Myocyte (in vitro differentiated cells): ENCODE measurements around the gene AMDHD1. TPM values are rescaled to one million over a fixed set of nuclear protein-coding genes. Genes with fewer than 3 reads are reported as not detected.

ENCODE experiments used
- DNase-seq: peaks from one replicate; pipeline ENCODE4 v3.0.0-alpha.2; 2012; ENCODE audit warnings: low read depth
- total RNA-seq: library from RNA; depleted of rRNA; stranded (reverse); fragments of >200 nt; gene quantifications from 2 replicates; pipeline ENCODE4 v1.2.3, GENCODE V29; 2014

AMDHD1 gene
- total RNA-seq, 1 donor from 2014 or later = 0.16 TPM

GRCh38 chr12:95994476-95994875 lies 51.3 kb downstream of the AMDHD1 start:
- no peak for DNase-seq

GRCh38 chr12:95995238-95996031 lies 52.3 kb downstream of the AMDHD1 start:
- DNase-seq = no peak

- DNase-seq = no peak
Measured at GRCh38 chr12:95996034-95996658, 53.0 kb downstream of the AMDHD1 start, which contains the start of gene HAL. Gene HAL (minus strand): TSS chr12:95996344. CDS start chr12:95995910, 434 bp downstream.

- no peak for DNase-seq
Measured at GRCh38 chr12:95997276-95997675, 54.1 kb downstream of the AMDHD1 start.

- no peak for DNase-seq
Measured at GRCh38 chr12:95997911-95998510, 54.9 kb downstream of the AMDHD1 start.

GRCh38 chr12:95998611-95999286 lies 55.6 kb downstream of the AMDHD1 start:
- peak; percentile 61 for DNase-seq

- no peak for DNase-seq
Measured at GRCh38 chr12:95999484-95999883, 56.4 kb downstream of the AMDHD1 start.

GRCh38 chr12:96000858-96001257 lies 57.7 kb downstream of the AMDHD1 start:
- DNase-seq = no peak

GRCh38 chr12:96006727-96007126 lies 63.6 kb downstream of the AMDHD1 start:
- DNase-seq = no peak

GRCh38 chr12:96007729-96008128 lies 64.6 kb downstream of the AMDHD1 start:
- no peak for DNase-seq

- DNase-seq = no peak
Measured at GRCh38 chr12:96014943-96015599, 71.9 kb downstream of the AMDHD1 start.

- DNase-seq = peak; percentile 41
Measured at GRCh38 chr12:96015672-96016071, 72.5 kb downstream of the AMDHD1 start.

Other genes with a start within 250 kb of the AMDHD1 start
- 19.8 and 33.2 TPM in 2 replicates for gene NTN4, start 152.6 kb upstream of the AMDHD1 start, total RNA-seq
- 7.5 and 9.4 TPM in 2 replicates for gene SNRPF, start 84.4 kb upstream of the AMDHD1 start, total RNA-seq
- 0.08 TPM in 1 of 2 replicates, not detected in the other for gene CCDC38, start 717 bp upstream of the AMDHD1 start, total RNA-seq
- gene HAL, start 53.0 kb downstream of the AMDHD1 start, total RNA-seq = not detected in 2 replicates
- gene LTA4H, start 92.3 kb downstream of the AMDHD1 start, total RNA-seq = 55.9 and 70.6 TPM in 2 replicates